HEK293 (cell line): ENCODE measurements around the gene UBE2D2.

Source experiments
- GFI1B ChIP-seq: fragments of 450-650 bp; formaldehyde crosslinking; IDR thresholded peaks from 2 replicates; pipeline ENCODE4 v1.5.1; 2016; ENCODE audit warnings: missing biosample characterization, missing genetic modification characterization
- IKZF3 ChIP-seq: fragments of 450-650 bp; IDR thresholded peaks from 2 replicates; pipeline ENCODE4 v1.5.0; 2018; ENCODE audit warnings: missing biosample characterization, mild to moderate bottlenecking, missing genetic modification characterization, moderate library complexity
- KLF10 ChIP-seq: fragments of 450-650 bp; IDR thresholded peaks from 2 replicates; pipeline ENCODE4 v1.5.1; 2018; ENCODE audit warnings: missing biosample characterization, mild to moderate bottlenecking, missing genetic modification characterization
- KLF8 ChIP-seq: fragments of 450-650 bp; formaldehyde crosslinking; IDR thresholded peaks from 2 replicates; pipeline ENCODE4 v1.5.1; 2016; ENCODE audit warnings: missing biosample characterization, missing genetic modification characterization
- KLF9 ChIP-seq: fragments of 450-650 bp; formaldehyde crosslinking; IDR thresholded peaks from 2 replicates; pipeline ENCODE4 v1.5.1; 2016; ENCODE audit warnings: missing biosample characterization, missing genetic modification characterization, low read depth
- OSR2 ChIP-seq: fragments of 450-650 bp; formaldehyde crosslinking; IDR thresholded peaks from 2 replicates; pipeline ENCODE4 v1.5.1; 2016; ENCODE audit warnings: missing biosample characterization, missing genetic modification characterization
- SCRT1 ChIP-seq: fragments of 450-650 bp; formaldehyde crosslinking; IDR thresholded peaks from 2 replicates; pipeline ENCODE4 v1.5.1; 2016; ENCODE audit warnings: missing biosample characterization, missing genetic modification characterization, borderline replicate concordance
- ZBTB17 ChIP-seq: fragments of 450-650 bp; formaldehyde crosslinking; IDR thresholded peaks from 2 replicates; pipeline ENCODE4 v1.5.1; 2016; ENCODE audit warnings: missing biosample characterization, missing genetic modification characterization
- ZIC2 ChIP-seq: fragments of 450-650 bp; formaldehyde crosslinking; IDR thresholded peaks from 2 replicates; pipeline ENCODE4 v1.5.1; 2016; ENCODE audit warnings: missing biosample characterization, missing genetic modification characterization
- ZNF121 ChIP-seq: fragments of 450-650 bp; formaldehyde crosslinking; IDR thresholded peaks from 2 replicates; pipeline ENCODE4 v1.5.1; 2016; ENCODE audit warnings: missing biosample characterization, missing genetic modification characterization
- ZNF274 ChIP-seq, 2 experiments: fragments of 200-500 bp in 1 of 2; fragments of 450-650 bp in 1 of 2; sonication (Bioruptor generic) in 1 of 2; formaldehyde crosslinking in 1 of 2; IDR thresholded peaks; 2 replicates each; pipeline versions ENCODE4 v1.5.1 to v1.6.1; 2014 to 2016; ENCODE audit warnings: borderline replicate concordance in 1 of 2, inconsistent platforms in 1 of 2, low read length in 1 of 2, missing biosample characterization in 1 of 2, missing genetic modification characterization in 1 of 2
- ZNF423 ChIP-seq: fragments of 450-650 bp; formaldehyde crosslinking; IDR thresholded peaks from 2 replicates; pipeline ENCODE4 v1.5.1; 2016; ENCODE audit warnings: missing biosample characterization, missing genetic modification characterization
- ZNF433 ChIP-seq: fragments of 450-650 bp; formaldehyde crosslinking; IDR thresholded peaks from 2 replicates; pipeline ENCODE4 v1.5.1; 2016; ENCODE audit warnings: missing biosample characterization, missing genetic modification characterization, low read depth
- ZNF501 ChIP-seq: fragments of 450-650 bp; formaldehyde crosslinking; IDR thresholded peaks from 2 replicates; pipeline ENCODE4 v1.5.1; 2016; ENCODE audit warnings: missing biosample characterization, missing genetic modification characterization
- ZNF530 ChIP-seq: fragments of 450-650 bp; formaldehyde crosslinking; IDR thresholded peaks from 2 replicates; pipeline ENCODE4 v1.5.1; 2016; ENCODE audit warnings: low read depth, missing biosample characterization, missing genetic modification characterization
- ZNF560 ChIP-seq: fragments of 450-650 bp; formaldehyde crosslinking; IDR thresholded peaks from 2 replicates; pipeline ENCODE4 v1.5.1; 2017; ENCODE audit warnings: missing biosample characterization, missing genetic modification characterization, borderline replicate concordance
- ZNF629 ChIP-seq: fragments of 450-650 bp; formaldehyde crosslinking; IDR thresholded peaks from 2 replicates; pipeline ENCODE4 v1.5.1; 2017; ENCODE audit warnings: missing biosample characterization, missing genetic modification characterization
- ZNF670 ChIP-seq: fragments of 450-650 bp; formaldehyde crosslinking; IDR thresholded peaks from 2 replicates; pipeline ENCODE4 v1.5.1; 2016; ENCODE audit warnings: missing biosample characterization, missing genetic modification characterization, low read depth
- ZNF777 ChIP-seq: fragments of 450-650 bp; formaldehyde crosslinking; IDR thresholded peaks from 2 replicates; pipeline ENCODE4 v1.5.1; 2017; ENCODE audit warnings: missing biosample characterization, missing genetic modification characterization, borderline replicate concordance
- ZNF792 ChIP-seq: fragments of 450-650 bp; formaldehyde crosslinking; IDR thresholded peaks from 2 replicates; pipeline ENCODE4 v1.5.1; 2016; ENCODE audit warnings: missing biosample characterization, missing genetic modification characterization
- TF ChIP-seq, protein P1 (sequence below): fragments of 450-650 bp; formaldehyde crosslinking; conservative IDR thresholded peaks from 2 replicates; pipeline ENCODE4 v1.5.1; 2016; ENCODE audit warnings: low read depth, missing biosample characterization, missing genetic modification characterization
- TF ChIP-seq, protein P2 (sequence below): fragments of 450-650 bp; formaldehyde crosslinking; IDR thresholded peaks from 2 replicates; pipeline ENCODE4 v1.5.1; 2016; ENCODE audit warnings: missing biosample characterization, missing genetic modification characterization
- TF ChIP-seq, protein P3 (sequence below): fragments of 450-650 bp; formaldehyde crosslinking; IDR thresholded peaks from 2 replicates; pipeline ENCODE4 v1.5.1; 2017; ENCODE audit warnings: missing biosample characterization, missing genetic modification characterization
- TF ChIP-seq, protein P4 (sequence below): fragments of 450-650 bp; formaldehyde crosslinking; IDR thresholded peaks from 2 replicates; pipeline ENCODE4 v1.5.1; 2016; ENCODE audit warnings: missing biosample characterization, missing genetic modification characterization
- TF ChIP-seq, protein P5 (sequence below): fragments of 450-650 bp; formaldehyde crosslinking; IDR thresholded peaks from 2 replicates; pipeline ENCODE4 v1.5.1; 2016; ENCODE audit warnings: missing biosample characterization, missing genetic modification characterization, low read depth

Gene UBE2D2

DNA sequence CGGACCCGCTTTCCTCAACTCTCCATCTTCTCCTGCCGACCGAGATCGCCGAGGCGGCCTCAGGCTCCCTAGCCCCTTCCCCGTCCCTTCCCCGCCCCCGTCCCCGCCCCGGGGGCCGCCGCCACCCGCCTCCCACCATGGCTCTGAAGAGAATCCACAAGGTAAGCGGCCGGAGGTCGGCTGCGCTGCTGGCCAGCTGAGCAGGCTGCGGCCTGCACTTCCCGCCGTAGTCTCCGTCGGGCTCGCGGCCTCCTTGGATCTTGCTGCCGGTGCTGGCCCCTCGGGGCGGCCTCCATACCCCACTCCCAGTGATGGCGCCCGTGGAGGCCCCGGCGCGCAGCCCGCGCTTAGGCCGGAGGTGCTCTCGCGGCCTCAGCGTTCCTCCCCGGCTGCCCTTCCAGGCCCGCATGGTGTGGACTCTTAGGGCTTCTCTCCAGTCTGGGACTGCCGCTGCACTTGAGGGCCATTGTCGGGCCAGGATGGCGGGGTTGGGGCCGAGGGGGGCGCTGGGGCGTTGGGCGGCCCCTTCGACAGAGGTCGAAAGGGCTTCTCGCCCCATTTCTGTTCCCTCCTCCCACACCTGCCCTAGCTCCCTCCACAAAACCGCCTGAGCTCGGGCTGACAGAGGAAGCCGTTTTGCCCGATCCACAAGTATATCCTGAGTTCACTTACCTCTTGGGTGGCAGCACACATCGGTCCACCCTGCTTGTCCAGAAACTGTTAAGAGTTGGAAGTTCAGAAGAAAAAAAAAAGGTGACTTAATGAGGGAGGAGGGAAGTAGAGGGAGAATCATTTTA is 714 bp downstream of the UBE2D2 start (continued):
- TF ChIP-seq, protein P1, sequence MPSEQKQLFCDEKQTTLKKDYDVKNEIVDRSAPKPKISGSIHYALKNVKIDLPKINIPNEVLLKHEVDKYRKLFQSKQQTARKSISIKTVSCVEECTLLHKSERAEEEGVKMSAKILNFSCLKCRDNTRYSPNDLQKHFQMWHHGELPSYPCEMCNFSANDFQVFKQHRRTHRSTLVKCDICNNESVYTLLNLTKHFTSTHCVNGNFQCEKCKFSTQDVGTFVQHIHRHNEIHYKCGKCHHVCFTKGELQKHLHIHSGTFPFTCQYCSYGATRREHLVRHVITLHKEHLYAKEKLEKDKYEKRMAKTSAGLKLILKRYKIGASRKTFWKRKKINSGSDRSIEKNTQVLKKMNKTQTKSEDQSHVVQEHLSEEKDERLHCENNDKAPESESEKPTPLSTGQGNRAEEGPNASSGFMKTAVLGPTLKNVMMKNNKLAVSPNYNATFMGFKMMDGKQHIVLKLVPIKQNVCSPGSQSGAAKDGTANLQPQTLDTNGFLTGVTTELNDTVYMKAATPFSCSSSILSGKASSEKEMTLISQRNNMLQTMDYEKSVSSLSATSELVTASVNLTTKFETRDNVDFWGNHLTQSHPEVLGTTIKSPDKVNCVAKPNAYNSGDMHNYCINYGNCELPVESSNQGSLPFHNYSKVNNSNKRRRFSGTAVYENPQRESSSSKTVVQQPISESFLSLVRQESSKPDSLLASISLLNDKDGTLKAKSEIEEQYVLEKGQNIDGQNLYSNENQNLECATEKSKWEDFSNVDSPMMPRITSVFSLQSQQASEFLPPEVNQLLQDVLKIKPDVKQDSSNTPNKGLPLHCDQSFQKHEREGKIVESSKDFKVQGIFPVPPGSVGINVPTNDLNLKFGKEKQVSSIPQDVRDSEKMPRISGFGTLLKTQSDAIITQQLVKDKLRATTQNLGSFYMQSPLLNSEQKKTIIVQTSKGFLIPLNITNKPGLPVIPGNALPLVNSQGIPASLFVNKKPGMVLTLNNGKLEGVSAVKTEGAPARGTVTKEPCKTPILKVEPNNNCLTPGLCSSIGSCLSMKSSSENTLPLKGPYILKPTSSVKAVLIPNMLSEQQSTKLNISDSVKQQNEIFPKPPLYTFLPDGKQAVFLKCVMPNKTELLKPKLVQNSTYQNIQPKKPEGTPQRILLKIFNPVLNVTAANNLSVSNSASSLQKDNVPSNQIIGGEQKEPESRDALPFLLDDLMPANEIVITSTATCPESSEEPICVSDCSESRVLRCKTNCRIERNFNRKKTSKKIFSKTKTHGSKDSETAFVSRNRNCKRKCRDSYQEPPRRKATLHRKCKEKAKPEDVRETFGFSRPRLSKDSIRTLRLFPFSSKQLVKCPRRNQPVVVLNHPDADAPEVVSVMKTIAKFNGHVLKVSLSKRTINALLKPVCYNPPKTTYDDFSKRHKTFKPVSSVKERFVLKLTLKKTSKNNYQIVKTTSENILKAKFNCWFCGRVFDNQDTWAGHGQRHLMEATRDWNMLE (tag by site-specific recombination) = no peak
- TF ChIP-seq KLF10 (tag by site-specific recombination) = no peak
- TF ChIP-seq ZIC2 = no peak
- peak; percentile 94 for TF ChIP-seq KLF8 (tag by site-specific recombination)
- TF ChIP-seq ZBTB17 (tag by site-specific recombination) = 0 out of 2 replicates have a peak, but pooled peaks have one; percentile 20
- peak; percentile 25; the same call in 1 of the 2 replicates for TF ChIP-seq ZNF501 (tag by site-specific recombination)
- TF ChIP-seq, protein P2, sequence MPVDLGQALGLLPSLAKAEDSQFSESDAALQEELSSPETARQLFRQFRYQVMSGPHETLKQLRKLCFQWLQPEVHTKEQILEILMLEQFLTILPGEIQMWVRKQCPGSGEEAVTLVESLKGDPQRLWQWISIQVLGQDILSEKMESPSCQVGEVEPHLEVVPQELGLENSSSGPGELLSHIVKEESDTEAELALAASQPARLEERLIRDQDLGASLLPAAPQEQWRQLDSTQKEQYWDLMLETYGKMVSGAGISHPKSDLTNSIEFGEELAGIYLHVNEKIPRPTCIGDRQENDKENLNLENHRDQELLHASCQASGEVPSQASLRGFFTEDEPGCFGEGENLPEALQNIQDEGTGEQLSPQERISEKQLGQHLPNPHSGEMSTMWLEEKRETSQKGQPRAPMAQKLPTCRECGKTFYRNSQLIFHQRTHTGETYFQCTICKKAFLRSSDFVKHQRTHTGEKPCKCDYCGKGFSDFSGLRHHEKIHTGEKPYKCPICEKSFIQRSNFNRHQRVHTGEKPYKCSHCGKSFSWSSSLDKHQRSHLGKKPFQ = no peak
- TF ChIP-seq ZNF670 (tag by site-specific recombination) = no peak
- TF ChIP-seq, protein P3, sequence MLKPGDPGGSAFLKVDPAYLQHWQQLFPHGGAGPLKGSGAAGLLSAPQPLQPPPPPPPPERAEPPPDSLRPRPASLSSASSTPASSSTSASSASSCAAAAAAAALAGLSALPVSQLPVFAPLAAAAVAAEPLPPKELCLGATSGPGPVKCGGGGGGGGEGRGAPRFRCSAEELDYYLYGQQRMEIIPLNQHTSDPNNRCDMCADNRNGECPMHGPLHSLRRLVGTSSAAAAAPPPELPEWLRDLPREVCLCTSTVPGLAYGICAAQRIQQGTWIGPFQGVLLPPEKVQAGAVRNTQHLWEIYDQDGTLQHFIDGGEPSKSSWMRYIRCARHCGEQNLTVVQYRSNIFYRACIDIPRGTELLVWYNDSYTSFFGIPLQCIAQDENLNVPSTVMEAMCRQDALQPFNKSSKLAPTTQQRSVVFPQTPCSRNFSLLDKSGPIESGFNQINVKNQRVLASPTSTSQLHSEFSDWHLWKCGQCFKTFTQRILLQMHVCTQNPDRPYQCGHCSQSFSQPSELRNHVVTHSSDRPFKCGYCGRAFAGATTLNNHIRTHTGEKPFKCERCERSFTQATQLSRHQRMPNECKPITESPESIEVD = no peak
- peak; percentile 13 for TF ChIP-seq KLF9 (tag by site-specific recombination)
- no peak for TF ChIP-seq SCRT1
- TF ChIP-seq ZNF629 (tag by site-specific recombination) = no peak
- no peak for TF ChIP-seq IKZF3 (tag by site-specific recombination)
- TF ChIP-seq GFI1B (tag by site-specific recombination) = no peak
- no peak for TF ChIP-seq ZNF792 (tag by site-specific recombination)
- no peak for TF ChIP-seq ZNF433
- no peak for TF ChIP-seq ZNF530
- no peak for TF ChIP-seq ZNF274 (IDR thresholded peaks at IDR 0.05; ENCODE audit: low read length)
- no peak for TF ChIP-seq ZNF274 (tag by site-specific recombination; IDR thresholded peaks at IDR 0.05; ENCODE audit: borderline replicate concordance)
- no peak for TF ChIP-seq ZNF423 (tag by site-specific recombination)
- no peak for TF ChIP-seq ZNF121
- TF ChIP-seq ZNF777 (tag by site-specific recombination) = no peak
- TF ChIP-seq, protein P4, sequence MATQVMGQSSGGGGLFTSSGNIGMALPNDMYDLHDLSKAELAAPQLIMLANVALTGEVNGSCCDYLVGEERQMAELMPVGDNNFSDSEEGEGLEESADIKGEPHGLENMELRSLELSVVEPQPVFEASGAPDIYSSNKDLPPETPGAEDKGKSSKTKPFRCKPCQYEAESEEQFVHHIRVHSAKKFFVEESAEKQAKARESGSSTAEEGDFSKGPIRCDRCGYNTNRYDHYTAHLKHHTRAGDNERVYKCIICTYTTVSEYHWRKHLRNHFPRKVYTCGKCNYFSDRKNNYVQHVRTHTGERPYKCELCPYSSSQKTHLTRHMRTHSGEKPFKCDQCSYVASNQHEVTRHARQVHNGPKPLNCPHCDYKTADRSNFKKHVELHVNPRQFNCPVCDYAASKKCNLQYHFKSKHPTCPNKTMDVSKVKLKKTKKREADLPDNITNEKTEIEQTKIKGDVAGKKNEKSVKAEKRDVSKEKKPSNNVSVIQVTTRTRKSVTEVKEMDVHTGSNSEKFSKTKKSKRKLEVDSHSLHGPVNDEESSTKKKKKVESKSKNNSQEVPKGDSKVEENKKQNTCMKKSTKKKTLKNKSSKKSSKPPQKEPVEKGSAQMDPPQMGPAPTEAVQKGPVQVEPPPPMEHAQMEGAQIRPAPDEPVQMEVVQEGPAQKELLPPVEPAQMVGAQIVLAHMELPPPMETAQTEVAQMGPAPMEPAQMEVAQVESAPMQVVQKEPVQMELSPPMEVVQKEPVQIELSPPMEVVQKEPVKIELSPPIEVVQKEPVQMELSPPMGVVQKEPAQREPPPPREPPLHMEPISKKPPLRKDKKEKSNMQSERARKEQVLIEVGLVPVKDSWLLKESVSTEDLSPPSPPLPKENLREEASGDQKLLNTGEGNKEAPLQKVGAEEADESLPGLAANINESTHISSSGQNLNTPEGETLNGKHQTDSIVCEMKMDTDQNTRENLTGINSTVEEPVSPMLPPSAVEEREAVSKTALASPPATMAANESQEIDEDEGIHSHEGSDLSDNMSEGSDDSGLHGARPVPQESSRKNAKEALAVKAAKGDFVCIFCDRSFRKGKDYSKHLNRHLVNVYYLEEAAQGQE = no peak; the same call in 1 of the 2 replicates
- TF ChIP-seq ZNF560 = no peak
- no peak for TF ChIP-seq OSR2 (tag by site-specific recombination)
- TF ChIP-seq, protein P5, sequence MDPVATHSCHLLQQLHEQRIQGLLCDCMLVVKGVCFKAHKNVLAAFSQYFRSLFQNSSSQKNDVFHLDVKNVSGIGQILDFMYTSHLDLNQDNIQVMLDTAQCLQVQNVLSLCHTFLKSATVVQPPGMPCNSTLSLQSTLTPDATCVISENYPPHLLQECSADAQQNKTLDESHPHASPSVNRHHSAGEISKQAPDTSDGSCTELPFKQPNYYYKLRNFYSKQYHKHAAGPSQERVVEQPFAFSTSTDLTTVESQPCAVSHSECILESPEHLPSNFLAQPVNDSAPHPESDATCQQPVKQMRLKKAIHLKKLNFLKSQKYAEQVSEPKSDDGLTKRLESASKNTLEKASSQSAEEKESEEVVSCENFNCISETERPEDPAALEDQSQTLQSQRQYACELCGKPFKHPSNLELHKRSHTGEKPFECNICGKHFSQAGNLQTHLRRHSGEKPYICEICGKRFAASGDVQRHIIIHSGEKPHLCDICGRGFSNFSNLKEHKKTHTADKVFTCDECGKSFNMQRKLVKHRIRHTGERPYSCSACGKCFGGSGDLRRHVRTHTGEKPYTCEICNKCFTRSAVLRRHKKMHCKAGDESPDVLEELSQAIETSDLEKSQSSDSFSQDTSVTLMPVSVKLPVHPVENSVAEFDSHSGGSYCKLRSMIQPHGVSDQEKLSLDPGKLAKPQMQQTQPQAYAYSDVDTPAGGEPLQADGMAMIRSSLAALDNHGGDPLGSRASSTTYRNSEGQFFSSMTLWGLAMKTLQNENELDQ (tag by site-specific recombination) = no peak
